SK-N-SH (cell line): Measurements from ENCODE around the gene LRRC56.

ENCODE experiments used
- CTCF ChIP-seq: fragments of 200-600 bp; sonication (generic); IDR thresholded peaks from 2 replicates; pipeline ENCODE4 v1.6.1; 2017; ENCODE audit warnings: antibody characterized with exemption, mild to moderate bottlenecking, moderate library complexity
- GABPA ChIP-seq: IDR thresholded peaks from 2 replicates; pipeline ENCODE4 v1.4.0; 2012; ENCODE audit warnings: low read depth, mild to moderate bottlenecking
- POLR2AphosphoS5 ChIP-seq: IDR thresholded peaks from 2 replicates; pipeline ENCODE4 v1.6.1; 2012; ENCODE audit warnings: low read depth, low read length
- RCOR1 ChIP-seq: fragments of 150-350 bp; IDR thresholded peaks from 2 replicates; pipeline ENCODE4 v1.6.1; 2017; ENCODE audit warnings: antibody characterized with exemption, low read length
- TAF1 ChIP-seq: IDR thresholded peaks from 2 replicates; pipeline ENCODE4 v1.6.1; 2012; ENCODE audit warnings: low read depth, mild to moderate bottlenecking, low read length, moderate library complexity, borderline replicate concordance

DNA sequence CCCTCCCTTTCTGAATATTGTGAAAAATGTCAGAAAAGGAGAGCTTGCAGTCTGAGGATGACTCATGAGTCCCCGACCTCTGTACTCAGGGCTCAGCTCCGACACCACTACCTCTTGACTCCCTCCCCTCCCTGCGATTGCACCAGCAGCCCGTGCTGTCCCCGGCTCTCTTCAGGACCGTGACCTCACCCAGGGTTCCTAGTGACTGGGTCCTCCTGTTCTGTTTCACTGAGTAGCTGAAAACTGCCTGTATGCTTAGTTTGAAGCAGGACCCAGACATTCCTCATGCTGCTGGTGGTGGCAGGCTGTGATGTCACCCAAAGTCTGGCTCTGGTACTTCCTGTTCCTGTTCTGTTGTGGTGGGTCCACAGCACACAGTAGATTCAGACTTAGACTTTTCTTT lies 50.7 kb downstream of the LRRC56 start:
- TF ChIP-seq GABPA (no peak), TAF1 (no peak), RCOR1 (no peak), POLR2AphosphoS5 (no peak), CTCF (no peak)
